Transverse colon (tissue), 3 donors: ENCODE results near the gene MYNN.

Experiments
- POLR2A ChIP-seq: fragments of 450-650 bp; IDR thresholded peaks from one replicate; pipeline ENCODE4 v1.6.1; 2016; ENCODE audit warnings: antibody characterized with exemption, mild to moderate bottlenecking, moderate library complexity
- TF ChIP-seq, protein P1 (sequence below), 5 experiments: fragments of 200-600 bp in 3 of 5; fragments of 450-650 bp in 2 of 5; sonication (generic) in 3 of 5; IDR thresholded peaks; 1 replicate in 2 of 5; 2 replicates in 3 of 5; pipeline ENCODE4 v1.5.1; 2016 to 2017; ENCODE audit warnings: antibody characterized with exemption in 5 of 5, inconsistent platforms in 3 of 5, mild to moderate bottlenecking in 2 of 5, moderate library complexity in 1 of 5

DNA sequence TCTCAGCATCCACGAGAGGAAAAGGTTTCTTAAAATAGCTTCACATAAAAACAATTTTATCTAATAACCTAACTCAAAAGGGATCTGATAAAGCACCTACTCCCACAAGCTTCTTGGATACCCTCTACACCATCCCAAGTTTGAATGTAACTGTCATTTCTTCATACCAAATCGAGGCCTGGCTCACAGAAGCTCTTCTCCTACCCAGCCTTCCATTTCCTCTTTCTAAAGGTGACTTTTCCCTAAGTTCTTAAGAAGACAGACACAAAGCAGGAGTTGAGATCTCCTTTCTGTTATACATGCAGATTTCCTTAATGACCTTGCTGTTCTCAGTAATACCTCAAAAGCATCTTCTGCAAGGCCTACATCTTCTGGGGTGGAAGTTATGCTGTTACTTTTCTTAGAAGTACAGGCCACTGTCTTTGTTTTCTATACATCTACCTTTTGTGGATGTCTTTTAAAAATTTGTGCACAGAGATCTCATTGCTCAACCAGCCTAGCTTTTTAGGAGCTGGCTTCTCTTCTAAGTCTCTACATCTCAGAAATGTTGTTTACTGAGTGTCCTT lies 36.1 kb downstream of the MYNN start:
- TF ChIP-seq POLR2A = no peak
- TF ChIP-seq, protein P1, sequence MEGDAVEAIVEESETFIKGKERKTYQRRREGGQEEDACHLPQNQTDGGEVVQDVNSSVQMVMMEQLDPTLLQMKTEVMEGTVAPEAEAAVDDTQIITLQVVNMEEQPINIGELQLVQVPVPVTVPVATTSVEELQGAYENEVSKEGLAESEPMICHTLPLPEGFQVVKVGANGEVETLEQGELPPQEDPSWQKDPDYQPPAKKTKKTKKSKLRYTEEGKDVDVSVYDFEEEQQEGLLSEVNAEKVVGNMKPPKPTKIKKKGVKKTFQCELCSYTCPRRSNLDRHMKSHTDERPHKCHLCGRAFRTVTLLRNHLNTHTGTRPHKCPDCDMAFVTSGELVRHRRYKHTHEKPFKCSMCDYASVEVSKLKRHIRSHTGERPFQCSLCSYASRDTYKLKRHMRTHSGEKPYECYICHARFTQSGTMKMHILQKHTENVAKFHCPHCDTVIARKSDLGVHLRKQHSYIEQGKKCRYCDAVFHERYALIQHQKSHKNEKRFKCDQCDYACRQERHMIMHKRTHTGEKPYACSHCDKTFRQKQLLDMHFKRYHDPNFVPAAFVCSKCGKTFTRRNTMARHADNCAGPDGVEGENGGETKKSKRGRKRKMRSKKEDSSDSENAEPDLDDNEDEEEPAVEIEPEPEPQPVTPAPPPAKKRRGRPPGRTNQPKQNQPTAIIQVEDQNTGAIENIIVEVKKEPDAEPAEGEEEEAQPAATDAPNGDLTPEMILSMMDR (IDR thresholded peaks at IDR 0.05) = no peak
